ENCODE data around the gene SAT1. TPM values are rescaled to one million over a fixed set of nuclear protein-coding genes. Genes with fewer than 3 reads are reported as not detected.

Gene SAT1
- total and polyA plus RNA-seq, 2 donors (not counting 1 experiment from before 2014, with no cell fraction given) = 118 to 148 TPM

GRCh38 chrX:23785580-23785979 is 2.6 kb downstream of the SAT1 start:
- no peak for TF ChIP-seq CTCF (conservative IDR thresholded peaks at IDR 0.05 in 1 of 2, IDR thresholded peaks at IDR 0.05 in 1 of 2; ENCODE audit: low read depth in 1 of 2, low read length in 2 of 2)
- TF ChIP-seq EZH2 (IDR thresholded peaks at IDR 0.05; ENCODE audit: low read length, missing control alignments) = no peak
- Histone ChIP-seq H3K9ac (ENCODE audit: insufficient read depth, low read length) (no peak overlapping the region), H3K9me3 (ENCODE audit: control insufficient read depth, insufficient read depth, low read depth, low read length) (no peaks in the 10 kb centered on the region), H3K36me3 (ENCODE audit: control insufficient read depth, insufficient read depth, low read length) (no peaks in the 10 kb centered on the region), H3K27me3 (ENCODE audit: control insufficient read depth, insufficient read depth, low read length) (no peaks in the 10 kb centered on the region), H3K4me2 (ENCODE audit: extremely low read depth, insufficient read depth, low read length) (no peak overlapping the region), H2AFZ (ENCODE audit: low read length) (no peak overlapping the region), H3K27ac (ENCODE audit: insufficient read depth, low read length) (no peak overlapping the region), H4K20me1 (ENCODE audit: control insufficient read depth, extremely low read depth, insufficient read depth, low read length) (no peaks in the 10 kb centered on the region), H3K79me2 (ENCODE audit: control insufficient read depth, insufficient read depth, low read length) (no peaks in the 10 kb centered on the region), H3K4me1 (ENCODE audit: control insufficient read depth, extremely low read depth, insufficient read depth, low read length) (no peaks in the 10 kb centered on the region), H3K4me3 (replicated peaks in 1 of 4; ENCODE audit: control extremely low read depth in 1 of 4, insufficient read depth in 1 of 4, low read depth in 3 of 4, low read length in 4 of 4) (peak overlapping the region in 2 of 4 experiments; percentile 81 to 87)
- DNase-seq (ENCODE audit: low read depth in 2 of 2) = no peak

- peak in 1 of 2 donors; percentile 17 for DNase-seq (ENCODE audit: low read depth in 2 of 2)
- H4K20me1 ChIP-seq (ENCODE audit: control insufficient read depth, extremely low read depth, insufficient read depth, low read length) = no peaks in the 10 kb centered on the region
- no peak overlapping the region for H3K4me3 ChIP-seq (replicated peaks in 1 of 4; ENCODE audit: control extremely low read depth in 1 of 4, insufficient read depth in 1 of 4, low read depth in 3 of 4, low read length in 4 of 4)
- no peaks in the 10 kb centered on the region for H3K9me3 ChIP-seq (ENCODE audit: control insufficient read depth, insufficient read depth, low read depth, low read length)
- H3K4me1 ChIP-seq (ENCODE audit: control insufficient read depth, extremely low read depth, insufficient read depth, low read length) = no peaks in the 10 kb centered on the region
- TF ChIP-seq CTCF (conservative IDR thresholded peaks at IDR 0.05 in 1 of 2, IDR thresholded peaks at IDR 0.05 in 1 of 2; ENCODE audit: low read depth in 1 of 2, low read length in 2 of 2) (no peak), EZH2 (IDR thresholded peaks at IDR 0.05; ENCODE audit: low read length, missing control alignments) (no peak)
- no peaks in the 10 kb centered on the region for H3K36me3 ChIP-seq (ENCODE audit: control insufficient read depth, insufficient read depth, low read length)
- H3K27me3 ChIP-seq (ENCODE audit: control insufficient read depth, insufficient read depth, low read length) = no peaks in the 10 kb centered on the region
- H3K79me2 ChIP-seq (ENCODE audit: control insufficient read depth, insufficient read depth, low read length) = no peaks in the 10 kb centered on the region
- H3K4me2 ChIP-seq (ENCODE audit: extremely low read depth, insufficient read depth, low read length) = no peak overlapping the region
- H3K27ac ChIP-seq (ENCODE audit: insufficient read depth, low read length) = no peak overlapping the region
- no peak overlapping the region for H2AFZ ChIP-seq (ENCODE audit: low read length)
- H3K9ac ChIP-seq (ENCODE audit: insufficient read depth, low read length) = no peak overlapping the region
These were observed 3.4 kb downstream of the SAT1 start for GRCh38 chrX:23786268-23786815.

DNA sequence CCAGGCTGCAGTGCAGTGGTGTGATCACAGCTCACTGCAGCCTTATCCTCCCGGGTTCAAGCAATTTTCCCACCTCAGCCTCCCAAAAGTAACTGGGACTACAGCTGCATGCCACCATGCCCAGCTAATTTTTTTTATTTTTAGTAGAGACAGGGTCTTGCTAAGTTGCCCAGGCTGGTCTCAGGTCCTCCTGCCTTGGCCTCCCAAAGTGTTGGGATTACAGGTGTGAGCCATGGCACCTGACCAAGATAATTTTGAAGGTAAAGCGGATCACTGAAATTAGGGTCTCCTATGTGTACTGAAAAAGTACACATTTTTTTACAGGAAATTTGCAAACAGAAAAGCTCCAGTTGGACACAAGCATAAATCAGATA is 4.8 kb downstream of the SAT1 start:
- Histone ChIP-seq H3K4me1 (ENCODE audit: control insufficient read depth, extremely low read depth, insufficient read depth, low read length) (no peaks in the 10 kb centered on the region), H3K36me3 (ENCODE audit: control insufficient read depth, insufficient read depth, low read length) (no peaks in the 10 kb centered on the region), H3K79me2 (ENCODE audit: control insufficient read depth, insufficient read depth, low read length) (no peaks in the 10 kb centered on the region), H3K4me2 (ENCODE audit: extremely low read depth, insufficient read depth, low read length) (no peak overlapping the region), H3K27ac (ENCODE audit: insufficient read depth, low read length) (no peak overlapping the region), H3K4me3 (replicated peaks in 1 of 4; ENCODE audit: control extremely low read depth in 1 of 4, insufficient read depth in 1 of 4, low read depth in 3 of 4, low read length in 4 of 4) (no peak overlapping the region), H3K27me3 (ENCODE audit: control insufficient read depth, insufficient read depth, low read length) (no peaks in the 10 kb centered on the region), H3K9me3 (ENCODE audit: control insufficient read depth, insufficient read depth, low read depth, low read length) (no peaks in the 10 kb centered on the region), H4K20me1 (ENCODE audit: control insufficient read depth, extremely low read depth, insufficient read depth, low read length) (no peaks in the 10 kb centered on the region), H3K9ac (ENCODE audit: insufficient read depth, low read length) (no peak overlapping the region), H2AFZ (ENCODE audit: low read length) (no peak overlapping the region)
- TF ChIP-seq CTCF (conservative IDR thresholded peaks at IDR 0.05 in 1 of 2, IDR thresholded peaks at IDR 0.05 in 1 of 2; ENCODE audit: low read depth in 1 of 2, low read length in 2 of 2) (no peak), EZH2 (IDR thresholded peaks at IDR 0.05; ENCODE audit: low read length, missing control alignments) (no peak)
- DNase-seq (ENCODE audit: low read depth in 2 of 2) = no peak

Data from fibroblast of lung (primary cell).